CD4-positive, alpha-beta T cell (primary cell): Measurements from ENCODE around the gene FAM180A. TPM values are rescaled to one million over a fixed set of nuclear protein-coding genes. Genes with fewer than 3 reads are reported as not detected.

Experiments used
- ATAC-seq: fragments of 200-7000 bp; cut with Tn5 transposase; one replicate; pipeline ENCODE4 v1.10.0; 2022; ENCODE audit warnings: mild to moderate bottlenecking; ENCODE audit not compliant: poor library complexity
- CTCF ChIA-PET: fragments of 350-600 bp; sonication (Branson Sonifier 250); formaldehyde crosslinking; loops from one replicate; lab custom pipeline; 2021; ENCODE audit warnings: antibody characterized with exemption, inconsistent platforms; lab: Charles Lee
- POLR2A ChIA-PET: fragments of 350-600 bp; sonication (Branson Sonifier 250); formaldehyde crosslinking; loops from one replicate; lab custom pipeline; 2021; ENCODE audit warnings: antibody characterized with exemption, inconsistent platforms; lab: Charles Lee
- DNase-seq, 14 experiments: peaks; one replicate each; pipeline ENCODE4 v3.0.0-alpha.2; 2013 to 2020; ENCODE audit warnings: mixed read lengths in 2 of 14
- H3K27ac ChIP-seq, 2 donors: one replicate each; pipeline versions ENCODE4 v1.5.1 to v1.7.0; 2013; ENCODE audit warnings: low read length in 2 of 2, low read depth in 1 of 2, mild to moderate bottlenecking in 1 of 2
- H3K27me3 ChIP-seq, 2 experiments: 1 replicate in 1 of 2; 2 replicates in 1 of 2; pipeline versions ENCODE4 v1.6.1 to v1.7.0; 2013; ENCODE audit warnings: low read length in 2 of 2, control low read depth in 1 of 2, mild to moderate bottlenecking in 1 of 2, moderate library complexity in 1 of 2; ENCODE audit not compliant: insufficient read depth in 2 of 2, control insufficient read depth in 1 of 2
- H3K36me3 ChIP-seq: one replicate; pipeline ENCODE4 v1.6.1; 2013; ENCODE audit warnings: low read length, control low read depth; ENCODE audit not compliant: insufficient read depth
- H3K4me1 ChIP-seq: one replicate; pipeline ENCODE4 v1.6.1; 2013; ENCODE audit warnings: low read length, control low read depth; ENCODE audit not compliant: insufficient read depth
- H3K4me3 ChIP-seq: one replicate; pipeline ENCODE4 v1.5.1; 2013; ENCODE audit warnings: mild to moderate bottlenecking, low read length, moderate library complexity
- H3K9me3 ChIP-seq, 2 experiments: 1 replicate in 1 of 2; 2 replicates in 1 of 2; pipeline versions ENCODE4 v1.6.1 to v1.7.0; 2013; ENCODE audit warnings: low read length in 2 of 2, mild to moderate bottlenecking in 2 of 2, control low read depth in 1 of 2, moderate library complexity in 1 of 2; ENCODE audit not compliant: control insufficient read depth in 1 of 2, insufficient read depth in 1 of 2
- H3K27ac Mint-ChIP-seq: one replicate; pipeline ENCODE4 v1.8.0; 2020; ENCODE audit warnings: mixed read lengths
- H3K27me3 Mint-ChIP-seq: one replicate; pipeline ENCODE4 v1.8.0; 2021; ENCODE audit warnings: mixed read lengths
- H3K36me3 Mint-ChIP-seq: one replicate; pipeline ENCODE4 v1.8.0; 2021; ENCODE audit warnings: low read depth, mixed read lengths
- H3K4me1 Mint-ChIP-seq: one replicate; pipeline ENCODE4 v1.8.0; 2021; ENCODE audit warnings: low read depth, mixed read lengths
- H3K4me3 Mint-ChIP-seq: one replicate; pipeline ENCODE4 v1.8.0; 2020; ENCODE audit warnings: mild to moderate bottlenecking, mixed read lengths
- H3K9me3 Mint-ChIP-seq: one replicate; pipeline ENCODE4 v1.8.0; 2020; ENCODE audit warnings: mixed read lengths
- intact Hi-C, 2 experiments: fragments of 100-400 bp; cut with DNase I in 1 of 2; cut with micrococcal nuclease in 1 of 2; formaldehyde crosslinking; loops; one replicate each; pipeline versions ENCODE4 v1.15.1 to v1.9.0; 2023 to 2025; cut with DNase I, micrococcal nuclease
- total RNA-seq, 174 experiments: library from RNA in 2 of 174; stranded (reverse) in 2 of 174; gene quantifications; one replicate each; pipeline ENCODE4 v1.2.3 and lab custom pipeline; 2021 to 2026
- TF ChIP-seq, protein P1 (sequence below): fragments of 200-600 bp; IDR thresholded peaks from one replicate; pipeline ENCODE4 v1.8.0; 2022; ENCODE audit warnings: antibody characterized with exemption, mild to moderate bottlenecking

Gene FAM180A
- total RNA-seq, 2 experiments from 2014 or later, result not detected

GRCh38 chr7:135731131-135731530 is 17.5 kb downstream of the FAM180A start:
- Mint-ChIP-seq H3K27me3 (peaks cover 12% of the 10 kb centered on the region), H3K36me3 (no peaks in the 10 kb centered on the region), H3K27ac (no peak overlapping the region), H3K4me3 (no peak overlapping the region), H3K4me1 (no peaks in the 10 kb centered on the region), H3K9me3 (no peaks in the 10 kb centered on the region)
- no peaks in the 10 kb centered on the region for H3K27me3 ChIP-seq
- ATAC-seq (no peak), DNase-seq (no peak)
- no peaks in the 10 kb centered on the region for H3K36me3 ChIP-seq
- H3K9me3 ChIP-seq, result no peaks in the 10 kb centered on the region
- H3K4me1 ChIP-seq, result no peaks in the 10 kb centered on the region
- ChIA-PET POLR2A (no interaction called here), CTCF (no interaction called here)
- intact Hi-C loops, result no loop called here
- TF ChIP-seq, protein P1, sequence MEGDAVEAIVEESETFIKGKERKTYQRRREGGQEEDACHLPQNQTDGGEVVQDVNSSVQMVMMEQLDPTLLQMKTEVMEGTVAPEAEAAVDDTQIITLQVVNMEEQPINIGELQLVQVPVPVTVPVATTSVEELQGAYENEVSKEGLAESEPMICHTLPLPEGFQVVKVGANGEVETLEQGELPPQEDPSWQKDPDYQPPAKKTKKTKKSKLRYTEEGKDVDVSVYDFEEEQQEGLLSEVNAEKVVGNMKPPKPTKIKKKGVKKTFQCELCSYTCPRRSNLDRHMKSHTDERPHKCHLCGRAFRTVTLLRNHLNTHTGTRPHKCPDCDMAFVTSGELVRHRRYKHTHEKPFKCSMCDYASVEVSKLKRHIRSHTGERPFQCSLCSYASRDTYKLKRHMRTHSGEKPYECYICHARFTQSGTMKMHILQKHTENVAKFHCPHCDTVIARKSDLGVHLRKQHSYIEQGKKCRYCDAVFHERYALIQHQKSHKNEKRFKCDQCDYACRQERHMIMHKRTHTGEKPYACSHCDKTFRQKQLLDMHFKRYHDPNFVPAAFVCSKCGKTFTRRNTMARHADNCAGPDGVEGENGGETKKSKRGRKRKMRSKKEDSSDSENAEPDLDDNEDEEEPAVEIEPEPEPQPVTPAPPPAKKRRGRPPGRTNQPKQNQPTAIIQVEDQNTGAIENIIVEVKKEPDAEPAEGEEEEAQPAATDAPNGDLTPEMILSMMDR, result no peak
- H3K4me3 ChIP-seq, result no peak overlapping the region
- no peak overlapping the region for H3K27ac ChIP-seq

- intact Hi-C loops, result no loop called here
- no peak overlapping the region for H3K27ac ChIP-seq
- Mint-ChIP-seq H3K4me1 (no peaks in the 10 kb centered on the region), H3K36me3 (no peaks in the 10 kb centered on the region), H3K4me3 (no peak overlapping the region), H3K9me3 (no peaks in the 10 kb centered on the region), H3K27ac (no peak overlapping the region), H3K27me3 (peaks cover 17% of the 10 kb centered on the region)
- H3K4me1 ChIP-seq, result no peaks in the 10 kb centered on the region
- H3K36me3 ChIP-seq, result no peaks in the 10 kb centered on the region
- ChIA-PET POLR2A (no interaction called here), CTCF (no interaction called here)
- TF ChIP-seq, protein P1, result no peak
- DNase-seq (no peak), ATAC-seq (no peak)
- H3K27me3 ChIP-seq, result peaks cover 0 to 2% of the 10 kb centered on the region in 2 experiments
- no peak overlapping the region for H3K4me3 ChIP-seq
- no peaks in the 10 kb centered on the region for H3K9me3 ChIP-seq
Measured at GRCh38 chr7:135729230-135729629, 19.4 kb downstream of the FAM180A start.

- DNase-seq, result no peak
- Mint-ChIP-seq H3K27ac (no peak within 1 kb of the TSS), H3K9me3 (no peaks in the 10 kb centered on the region), H3K4me3 (no peak within 1 kb of the TSS), H3K36me3 (no peaks in the 10 kb centered on the region), H3K4me1 (no peaks in the 10 kb centered on the region), H3K27me3 (peaks cover 12% of the 10 kb centered on the region)
- H3K27ac ChIP-seq, result no peak within 1 kb of the TSS
- ChIA-PET CTCF (no interaction called here), POLR2A (no interaction called here)
- no peaks in the 10 kb centered on the region for H3K9me3 ChIP-seq
- H3K4me1 ChIP-seq, result no peaks in the 10 kb centered on the region
- TF ChIP-seq, protein P1, result no peak
- H3K27me3 ChIP-seq, result peaks cover 2 to 3% of the 10 kb centered on the region in 2 experiments
- ATAC-seq, result no peak
- no peaks in the 10 kb centered on the region for H3K36me3 ChIP-seq
- H3K4me3 ChIP-seq, result no peak within 1 kb of the TSS
- intact Hi-C loops, result no loop called here
Measured at GRCh38 chr7:135728136-135728669, 20.4 kb downstream of the FAM180A start, which contains the start of gene SLC13A4. SLC13A4 (minus strand) TSS chr7:135728186; CDS start chr7:135727496, 690 bp downstream.
